ENCODE results near the gene C1orf50.

GRCh38 chr1:42721926-42722325 lies 45.1 kb upstream of the C1orf50 start:
- TF ChIP-seq, protein P1, sequence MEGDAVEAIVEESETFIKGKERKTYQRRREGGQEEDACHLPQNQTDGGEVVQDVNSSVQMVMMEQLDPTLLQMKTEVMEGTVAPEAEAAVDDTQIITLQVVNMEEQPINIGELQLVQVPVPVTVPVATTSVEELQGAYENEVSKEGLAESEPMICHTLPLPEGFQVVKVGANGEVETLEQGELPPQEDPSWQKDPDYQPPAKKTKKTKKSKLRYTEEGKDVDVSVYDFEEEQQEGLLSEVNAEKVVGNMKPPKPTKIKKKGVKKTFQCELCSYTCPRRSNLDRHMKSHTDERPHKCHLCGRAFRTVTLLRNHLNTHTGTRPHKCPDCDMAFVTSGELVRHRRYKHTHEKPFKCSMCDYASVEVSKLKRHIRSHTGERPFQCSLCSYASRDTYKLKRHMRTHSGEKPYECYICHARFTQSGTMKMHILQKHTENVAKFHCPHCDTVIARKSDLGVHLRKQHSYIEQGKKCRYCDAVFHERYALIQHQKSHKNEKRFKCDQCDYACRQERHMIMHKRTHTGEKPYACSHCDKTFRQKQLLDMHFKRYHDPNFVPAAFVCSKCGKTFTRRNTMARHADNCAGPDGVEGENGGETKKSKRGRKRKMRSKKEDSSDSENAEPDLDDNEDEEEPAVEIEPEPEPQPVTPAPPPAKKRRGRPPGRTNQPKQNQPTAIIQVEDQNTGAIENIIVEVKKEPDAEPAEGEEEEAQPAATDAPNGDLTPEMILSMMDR (IDR thresholded peaks at IDR 0.05; ENCODE audit: insufficient read depth, low read length) = no peak
- TF ChIP-seq REST (IDR thresholded peaks at IDR 0.05; ENCODE audit: insufficient replicate concordance, low read depth) = no peak

Data from HL-60 (cell line).